ENCODE results near the gene RCSD1.
A peak's percentile ranks its signal among the peaks of the same experiment; 100 is the strongest.

RCSD1 gene

GRCh38 chr1:167658574-167659328 lies 28.7 kb downstream of the RCSD1 start:
- TF ChIP-seq CTCF (conservative IDR thresholded peaks at IDR 0.05; ENCODE audit: low read depth, low read length): no peak
- DNase-seq (ENCODE audit: low read depth): no peak
- H3K4me3 ChIP-seq (ENCODE audit: low read length): no peak overlapping the region

- TF ChIP-seq CTCF (conservative IDR thresholded peaks at IDR 0.05; ENCODE audit: low read depth, low read length): no peak
- H3K4me3 ChIP-seq (ENCODE audit: low read length): no peak overlapping the region
- peak; percentile 9 for DNase-seq (ENCODE audit: low read depth)
Observed at GRCh38 chr1:167659450-167659849, 29.4 kb downstream of the RCSD1 start.

GRCh38 chr1:167659881-167660280 lies 29.8 kb downstream of the RCSD1 start:
- H3K4me3 ChIP-seq (ENCODE audit: low read length): no peak overlapping the region
- TF ChIP-seq CTCF (conservative IDR thresholded peaks at IDR 0.05; ENCODE audit: low read depth, low read length): no peak
- DNase-seq (ENCODE audit: low read depth): no peak

- TF ChIP-seq CTCF (conservative IDR thresholded peaks at IDR 0.05; ENCODE audit: low read depth, low read length): no peak
- DNase-seq (ENCODE audit: low read depth): no peak
- H3K4me3 ChIP-seq (ENCODE audit: low read length): no peak overlapping the region
Observed at GRCh38 chr1:167661527-167662426, 31.7 kb downstream of the RCSD1 start.

- TF ChIP-seq CTCF (conservative IDR thresholded peaks at IDR 0.05; ENCODE audit: low read depth, low read length): no peak
- no peak for DNase-seq (ENCODE audit: low read depth)
- no peak overlapping the region for H3K4me3 ChIP-seq (ENCODE audit: low read length)
Observed at GRCh38 chr1:167663002-167663772, 33.2 kb downstream of the RCSD1 start.

GRCh38 chr1:167665469-167665868 lies 35.4 kb downstream of the RCSD1 start:
- no peak for TF ChIP-seq CTCF (conservative IDR thresholded peaks at IDR 0.05; ENCODE audit: low read depth, low read length)
- no peak overlapping the region for H3K4me3 ChIP-seq (ENCODE audit: low read length)
- DNase-seq (ENCODE audit: low read depth): no peak
